GM19240 (cell line): Measurements from ENCODE around the gene ENO2.

ENCODE experiments used
- DNase-seq: peaks from one replicate; pipeline ENCODE4 v3.0.0; 2011; ENCODE audit warnings: low spot score; ENCODE audit not compliant: insufficient read length

ENO2 gene

GRCh38 chr12:6912164-6912935 lies 2.0 kb upstream of the ENO2 start:
- no peak for DNase-seq

- no peak for DNase-seq
Measured at GRCh38 chr12:6914947-6915788, 788 bp downstream of the ENO2 start.

- DNase-seq, result no peak
Measured at GRCh38 chr12:6915789-6916285, 1.5 kb downstream of the ENO2 start.

GRCh38 chr12:6916426-6917200 lies 2.2 kb downstream of the ENO2 start:
- no peak for DNase-seq

GRCh38 chr12:6917491-6918231 lies 3.3 kb downstream of the ENO2 start:
- DNase-seq, result no peak

- DNase-seq, result no peak
Measured at GRCh38 chr12:6919588-6919987, 5.2 kb downstream of the ENO2 start.

GRCh38 chr12:6921539-6921938 lies 7.2 kb downstream of the ENO2 start:
- DNase-seq, result no peak

- no peak for DNase-seq
Measured at GRCh38 chr12:6921996-6922946, 7.9 kb downstream of the ENO2 start.

- DNase-seq, result no peak
Measured at GRCh38 chr12:6923003-6923732, 8.8 kb downstream of the ENO2 start.

- no peak for DNase-seq
Measured at GRCh38 chr12:6923851-6924250, 9.5 kb downstream of the ENO2 start.

- DNase-seq, result no peak
Measured at GRCh38 chr12:6925239-6925539, 10.8 kb downstream of the ENO2 start.

GRCh38 chr12:6925540-6926279 lies 11.3 kb downstream of the ENO2 start:
- no peak for DNase-seq

GRCh38 chr12:6927379-6928021 lies 13.1 kb downstream of the ENO2 start, which contains the start of gene ATN1:
ATN1 (plus strand) TSS chr12:6927959; CDS start chr12:6934002, 6,043 bp downstream.
- no peak for DNase-seq

- DNase-seq, result no peak
Measured at GRCh38 chr12:6928022-6928702, 13.8 kb downstream of the ENO2 start.

GRCh38 chr12:6928703-6929407 lies 14.5 kb downstream of the ENO2 start:
- no peak for DNase-seq

- no peak for DNase-seq
Measured at GRCh38 chr12:6929466-6930452, 15.4 kb downstream of the ENO2 start.
